B cell (primary cell): Measurements from ENCODE around the gene ATP6V0A1. TPM values are rescaled to one million over a fixed set of nuclear protein-coding genes. Genes with fewer than 3 reads are reported as not detected.

Experiments
- ATAC-seq: fragments of 200-7000 bp; cut with Tn5 transposase; one replicate; pipeline ENCODE4 v1.10.0; 2021; ENCODE audit warnings: low read depth, mild to moderate bottlenecking, moderate number of reproducible peaks, moderate library complexity
- CTCF ChIA-PET: fragments of 350-600 bp; sonication (Branson Sonifier 250); formaldehyde crosslinking; loops from one replicate; lab custom pipeline; 2021; ENCODE audit warnings: antibody characterized with exemption, inconsistent platforms; lab: Charles Lee
- POLR2A ChIA-PET: fragments of 350-600 bp; sonication (Branson Sonifier 250); formaldehyde crosslinking; loops from one replicate; lab custom pipeline; 2021; ENCODE audit warnings: antibody characterized with exemption; lab: Charles Lee
- DNase-seq: peaks from one replicate; pipeline ENCODE4 v3.0.0; 2013
- H2AFZ ChIP-seq: 2 replicates; pipeline ENCODE4 v1.6.1; 2012; ENCODE audit warnings: mild to moderate bottlenecking, low read depth, low read length; ENCODE audit not compliant: insufficient read depth, poor library complexity, severe bottlenecking
- H3K27ac ChIP-seq, 2 donors: 1 replicate in 1 of 2; 2 replicates in 1 of 2; pipeline ENCODE4 v1.5.1; 2012 to 2013; ENCODE audit warnings: low read length in 2 of 2, mild to moderate bottlenecking in 2 of 2, moderate library complexity in 1 of 2
- H3K27me3 ChIP-seq, 4 experiments: fragments of 200-600 bp in 1 of 4; sonication (generic) in 1 of 4; replicated peaks in 1 of 4; 1 replicate in 2 of 4; 2 replicates in 2 of 4; pipeline versions ENCODE4 v1.6.1 to v1.7.0; 2013 to 2016; ENCODE audit warnings: low read length in 3 of 4, mild to moderate bottlenecking in 2 of 4, mixed read lengths in 1 of 4, moderate library complexity in 1 of 4; ENCODE audit not compliant: insufficient read depth in 4 of 4, control insufficient read depth in 3 of 4; ENCODE audit errors: control extremely low read depth in 1 of 4
- H3K36me3 ChIP-seq, 2 experiments: replicated peaks in 1 of 2; 1 replicate in 1 of 2; 2 replicates in 1 of 2; pipeline versions ENCODE4 v1.6.1 to v1.7.1; 2013; ENCODE audit warnings: low read length in 1 of 2; ENCODE audit not compliant: insufficient read depth in 2 of 2, control insufficient read depth in 1 of 2; ENCODE audit errors: control extremely low read depth in 1 of 2, extremely low read depth in 1 of 2
- H3K4me1 ChIP-seq, 2 donors: fragments of 200-600 bp in 1 of 2; sonication (generic) in 1 of 2; 1 replicate in 1 of 2; 2 replicates in 1 of 2; pipeline versions ENCODE4 v1.5.1 to v1.6.1; 2013 to 2017; ENCODE audit warnings: low read length in 2 of 2; ENCODE audit not compliant: control insufficient read depth in 2 of 2, insufficient read depth in 2 of 2
- H3K4me2 ChIP-seq: replicated peaks from 2 replicates; pipeline ENCODE3; 2012; ENCODE audit warnings: mild to moderate bottlenecking, low read depth, low read length; ENCODE audit not compliant: poor library complexity, severe bottlenecking
- H3K4me3 ChIP-seq, 5 experiments: fragments of 200-600 bp in 1 of 5; sonication (generic) in 1 of 5; 1 replicate in 3 of 5; 2 replicates in 2 of 5; pipeline versions ENCODE4 v1.5.1 to v1.7.0; 2011 to 2016; ENCODE audit warnings: low read length in 4 of 5, mild to moderate bottlenecking in 4 of 5, low read depth in 2 of 5, control low read depth in 1 of 5, moderate library complexity in 1 of 5; ENCODE audit not compliant: insufficient read depth in 1 of 5; ENCODE audit errors: control extremely low read depth in 1 of 5, extremely low read depth in 1 of 5
- H3K79me2 ChIP-seq: fragments of 200-600 bp; sonication (generic); one replicate; pipeline ENCODE4 v1.6.0; 2016; ENCODE audit warnings: low read length; ENCODE audit not compliant: control insufficient read depth, insufficient read depth
- H3K9ac ChIP-seq: fragments of 200-600 bp; sonication (generic); 2 replicates; pipeline ENCODE4 v1.6.1; 2017; ENCODE audit warnings: mild to moderate bottlenecking, low read length, moderate library complexity
- H3K9me3 ChIP-seq, 3 donors: one replicate each; pipeline versions ENCODE4 v1.6.1 to v1.7.1; 2013; ENCODE audit warnings: low read length in 2 of 3; ENCODE audit not compliant: control insufficient read depth in 2 of 3, insufficient read depth in 1 of 3; ENCODE audit errors: control extremely low read depth in 1 of 3
- H4K20me1 ChIP-seq: 2 replicates; pipeline ENCODE4 v1.6.0; 2012; ENCODE audit warnings: mild to moderate bottlenecking, low read length; ENCODE audit not compliant: insufficient read depth, control insufficient read depth, poor library complexity, severe bottlenecking
- H3K27ac Mint-ChIP-seq: one replicate; pipeline ENCODE4 v1.8.0; 2021; ENCODE audit warnings: mixed read lengths
- H3K27me3 Mint-ChIP-seq: one replicate; pipeline ENCODE4 v1.8.0; 2021; ENCODE audit warnings: mixed read lengths
- H3K4me1 Mint-ChIP-seq: one replicate; pipeline ENCODE4 v1.8.0; 2021; ENCODE audit warnings: mixed read lengths
- H3K4me3 Mint-ChIP-seq: one replicate; pipeline ENCODE4 v1.8.0; 2021; ENCODE audit warnings: mixed read lengths
- H3K9me3 Mint-ChIP-seq: one replicate; pipeline ENCODE4 v1.8.0; 2022; ENCODE audit warnings: mixed read lengths; ENCODE audit not compliant: insufficient read depth
- EZH2 ChIP-seq: IDR thresholded peaks from 2 replicates; pipeline ENCODE4 v1.6.1; 2012; ENCODE audit warnings: borderline replicate concordance, low read depth, mild to moderate bottlenecking, moderate library complexity, low read length; ENCODE audit not compliant: insufficient read depth, poor library complexity, severe bottlenecking
- WGBS: methylation state at CpG from one replicate; pipeline ENCODE4 v1.1.5; 2013; ENCODE audit warnings: missing lambda C conversion rate; ENCODE audit not compliant: insufficient coverage; 5-methylcytosine and 5-hydroxymethylcytosine counted together
- intact Hi-C: fragments of 100-400 bp; cut with micrococcal nuclease; formaldehyde crosslinking; loops from one replicate; pipeline ENCODE4 v1.10.0; 2022
- polyA plus RNA-seq: library from polyadenylated mRNA; depleted of rRNA; stranded (reverse); fragments of >200 nt; gene quantifications from 2 replicates; pipeline ENCODE4 v1.2.3, GENCODE V29; 2012
- total RNA-seq, 2 donors: library from RNA; stranded (reverse); fragments of 120-200 nt in 1 of 2; gene quantifications; 1 replicate in 1 of 2; 2 replicates in 1 of 2; pipeline versions ENCODE4 v1.2.3 to v1.2.4, GENCODE V29; 2013 to 2022
- TF ChIP-seq, protein P1 (sequence below): fragments of 200-600 bp; IDR thresholded peaks from one replicate; pipeline ENCODE4 v1.8.0; 2022; ENCODE audit warnings: antibody characterized with exemption, mild to moderate bottlenecking

ATP6V0A1 gene
- total and polyA plus RNA-seq, 2 donors (not counting 1 experiment from before 2014, with no cell fraction given): 59.1 to 90.9 TPM

DNA sequence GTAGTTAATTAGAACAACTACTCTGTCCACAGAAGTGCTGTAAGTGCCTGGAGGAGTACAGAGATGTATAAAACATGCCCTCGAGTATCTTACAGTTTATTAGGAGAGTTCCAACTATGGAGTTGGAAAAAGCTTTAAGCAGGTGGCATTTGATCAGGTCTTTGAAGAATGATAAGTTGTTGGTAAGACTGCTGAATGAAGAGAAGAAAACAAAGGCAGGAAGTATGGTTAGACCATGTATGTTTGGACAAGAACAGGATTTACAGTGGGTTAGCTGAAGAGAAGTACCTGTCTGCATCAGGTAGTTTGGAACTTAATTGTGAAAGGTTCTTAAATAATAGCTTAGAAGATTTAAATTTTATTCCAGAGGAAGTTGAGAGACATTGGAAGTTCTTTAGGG, 29.4 kb downstream of the ATP6V0A1 start:
- no peaks in the 10 kb centered on the region for H3K9me3 ChIP-seq
- DNase-seq (no peak), ATAC-seq (no peak)
- no peak overlapping the region for H3K4me3 ChIP-seq
- no peak overlapping the region for H2AFZ ChIP-seq
- ChIA-PET CTCF (interaction anchor here (1.0 kb wide), 1 partner anchor 166 kb away, joined by 3 read pairs; no protein-coding TSS in a partner anchor), POLR2A (no interaction called here)
- H4K20me1 ChIP-seq: no peaks in the 10 kb centered on the region
- peak overlapping the region; percentile 34 for H3K4me2 ChIP-seq
- peaks cover 7% of the 10 kb centered on the region for H3K4me1 Mint-ChIP-seq
- H3K27me3 ChIP-seq: no peaks in the 10 kb centered on the region
- WGBS: no CpG with 5 or more reads among the region's 1 CpG
- no peak overlapping the region for H3K4me3 Mint-ChIP-seq
- intact Hi-C loops: no loop called here
- H3K27ac Mint-ChIP-seq: peak overlapping the region; percentile 27
- H3K79me2 ChIP-seq: no peaks in the 10 kb centered on the region
- peaks cover 5 to 68% of the 10 kb centered on the region in 2 experiments for H3K36me3 ChIP-seq
- TF ChIP-seq EZH2: no peak
- TF ChIP-seq, protein P1, sequence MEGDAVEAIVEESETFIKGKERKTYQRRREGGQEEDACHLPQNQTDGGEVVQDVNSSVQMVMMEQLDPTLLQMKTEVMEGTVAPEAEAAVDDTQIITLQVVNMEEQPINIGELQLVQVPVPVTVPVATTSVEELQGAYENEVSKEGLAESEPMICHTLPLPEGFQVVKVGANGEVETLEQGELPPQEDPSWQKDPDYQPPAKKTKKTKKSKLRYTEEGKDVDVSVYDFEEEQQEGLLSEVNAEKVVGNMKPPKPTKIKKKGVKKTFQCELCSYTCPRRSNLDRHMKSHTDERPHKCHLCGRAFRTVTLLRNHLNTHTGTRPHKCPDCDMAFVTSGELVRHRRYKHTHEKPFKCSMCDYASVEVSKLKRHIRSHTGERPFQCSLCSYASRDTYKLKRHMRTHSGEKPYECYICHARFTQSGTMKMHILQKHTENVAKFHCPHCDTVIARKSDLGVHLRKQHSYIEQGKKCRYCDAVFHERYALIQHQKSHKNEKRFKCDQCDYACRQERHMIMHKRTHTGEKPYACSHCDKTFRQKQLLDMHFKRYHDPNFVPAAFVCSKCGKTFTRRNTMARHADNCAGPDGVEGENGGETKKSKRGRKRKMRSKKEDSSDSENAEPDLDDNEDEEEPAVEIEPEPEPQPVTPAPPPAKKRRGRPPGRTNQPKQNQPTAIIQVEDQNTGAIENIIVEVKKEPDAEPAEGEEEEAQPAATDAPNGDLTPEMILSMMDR: no peak
- H3K27ac ChIP-seq: peak overlapping the region in 1 of 2 donors; percentile 45
- no peak overlapping the region for H3K9ac ChIP-seq
- peaks cover 5 to 7% of the 10 kb centered on the region in 2 donors for H3K4me1 ChIP-seq
- no peaks in the 10 kb centered on the region for H3K9me3 Mint-ChIP-seq
- no peaks in the 10 kb centered on the region for H3K27me3 Mint-ChIP-seq

DNA sequence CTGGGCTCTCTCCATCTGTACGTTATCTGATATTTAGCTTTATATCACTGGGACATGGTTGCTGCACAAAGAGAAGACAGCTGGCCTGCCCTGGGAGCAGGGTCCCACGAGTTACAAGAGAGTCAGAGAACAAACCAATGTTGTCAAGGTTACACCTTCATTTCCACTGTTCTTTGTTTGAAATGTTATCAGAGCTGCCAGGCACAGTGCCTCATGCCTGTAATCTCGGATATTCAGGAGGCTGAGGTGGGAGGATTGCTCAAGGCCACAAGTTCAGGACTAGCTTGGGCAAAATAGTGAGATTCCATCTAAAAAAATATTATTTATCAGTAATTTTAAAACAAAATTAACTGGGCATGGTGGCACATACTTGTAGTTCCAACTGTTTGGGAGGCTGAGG, 34.6 kb downstream of the ATP6V0A1 start:
- TF ChIP-seq, protein P1: no peak
- TF ChIP-seq EZH2: no peak
- WGBS: 90% methylated on average over 2 of the region's 3 CpGs

More for the DNA sequence above, 34.6 kb downstream of the ATP6V0A1 start:
- no peaks in the 10 kb centered on the region for H3K9me3 Mint-ChIP-seq
- H2AFZ ChIP-seq: no peak overlapping the region
- peaks cover 6 to 65% of the 10 kb centered on the region in 2 experiments for H3K36me3 ChIP-seq
- H3K9me3 ChIP-seq: no peaks in the 10 kb centered on the region
- CTCF ChIA-PET: interaction anchor here (0.7 kb wide), 1 partner anchor 352 kb away, joined by 3 read pairs; no protein-coding TSS in a partner anchor
- DNase-seq: no peak
- peaks cover 7 to 12% of the 10 kb centered on the region in 2 donors for H3K4me1 ChIP-seq
- H3K4me3 Mint-ChIP-seq: no peak overlapping the region
- intact Hi-C loops: no loop called here
- H4K20me1 ChIP-seq: no peaks in the 10 kb centered on the region
- POLR2A ChIA-PET: interaction anchor here (0.5 to 1.1 kb wide), 2 partner anchors 37 to 74 kb away, joined by 3 to 5 read pairs; no protein-coding TSS in a partner anchor
- ATAC-seq: no peak
- no peak overlapping the region for H3K27ac Mint-ChIP-seq
- H3K4me1 Mint-ChIP-seq: peaks cover 9% of the 10 kb centered on the region
- H3K9ac ChIP-seq: no peak overlapping the region
- no peak overlapping the region for H3K4me2 ChIP-seq
- no peaks in the 10 kb centered on the region for H3K27me3 Mint-ChIP-seq
- H3K27me3 ChIP-seq: no peaks in the 10 kb centered on the region
- no peak overlapping the region for H3K4me3 ChIP-seq
- H3K27ac ChIP-seq: no peak overlapping the region
- H3K79me2 ChIP-seq: no peaks in the 10 kb centered on the region
